Body of pancreas (tissue), 4 donors: ENCODE measurements around the gene PHACTR3.

Experiments
- POLR2A ChIP-seq, 3 donors: fragments of 450-650 bp; IDR thresholded peaks; one replicate each; pipeline ENCODE4 v1.6.1; 2016; ENCODE audit warnings: antibody characterized with exemption in 3 of 3, mild to moderate bottlenecking in 2 of 3
- TF ChIP-seq, protein P1 (sequence below), 7 experiments: fragments of 450-650 bp in 4 of 7; fragments of 200-600 bp in 3 of 7; sonication (generic) in 3 of 7; IDR thresholded peaks; one replicate each; pipeline ENCODE4 v1.5.1; 2016 to 2019; ENCODE audit warnings: antibody characterized with exemption in 7 of 7

DNA sequence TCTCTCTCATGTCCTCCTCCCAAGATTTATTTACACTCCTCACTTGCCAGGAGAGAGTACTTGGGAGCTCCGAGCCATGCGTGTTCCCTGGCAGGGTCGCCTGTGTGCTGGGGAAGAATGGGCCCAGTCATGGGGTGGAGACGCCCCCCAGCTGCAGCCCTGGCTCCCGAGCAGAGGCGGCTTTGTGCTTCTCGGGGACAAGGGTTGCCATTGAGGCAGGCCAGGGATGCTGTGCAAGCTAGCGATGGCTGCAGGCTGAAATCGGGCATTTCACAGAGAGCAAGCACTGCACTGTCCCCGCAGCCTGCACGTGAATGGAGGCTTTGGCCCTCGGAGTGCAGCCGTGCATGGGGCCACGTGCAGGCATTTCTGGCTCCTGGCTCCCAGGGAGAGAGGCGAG is 23.8 kb downstream of the PHACTR3 start:
- TF ChIP-seq, protein P1, sequence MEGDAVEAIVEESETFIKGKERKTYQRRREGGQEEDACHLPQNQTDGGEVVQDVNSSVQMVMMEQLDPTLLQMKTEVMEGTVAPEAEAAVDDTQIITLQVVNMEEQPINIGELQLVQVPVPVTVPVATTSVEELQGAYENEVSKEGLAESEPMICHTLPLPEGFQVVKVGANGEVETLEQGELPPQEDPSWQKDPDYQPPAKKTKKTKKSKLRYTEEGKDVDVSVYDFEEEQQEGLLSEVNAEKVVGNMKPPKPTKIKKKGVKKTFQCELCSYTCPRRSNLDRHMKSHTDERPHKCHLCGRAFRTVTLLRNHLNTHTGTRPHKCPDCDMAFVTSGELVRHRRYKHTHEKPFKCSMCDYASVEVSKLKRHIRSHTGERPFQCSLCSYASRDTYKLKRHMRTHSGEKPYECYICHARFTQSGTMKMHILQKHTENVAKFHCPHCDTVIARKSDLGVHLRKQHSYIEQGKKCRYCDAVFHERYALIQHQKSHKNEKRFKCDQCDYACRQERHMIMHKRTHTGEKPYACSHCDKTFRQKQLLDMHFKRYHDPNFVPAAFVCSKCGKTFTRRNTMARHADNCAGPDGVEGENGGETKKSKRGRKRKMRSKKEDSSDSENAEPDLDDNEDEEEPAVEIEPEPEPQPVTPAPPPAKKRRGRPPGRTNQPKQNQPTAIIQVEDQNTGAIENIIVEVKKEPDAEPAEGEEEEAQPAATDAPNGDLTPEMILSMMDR (IDR thresholded peaks at IDR 0.05): no peak
- TF ChIP-seq POLR2A (IDR thresholded peaks at IDR 0.05): no peak
